Breast epithelium (tissue), 4 donors: ENCODE results near the gene RTP2. TPM values are rescaled to one million over a fixed set of nuclear protein-coding genes. Genes with fewer than 3 reads are reported as not detected.

Experiments used
- DNase-seq, 2 donors: peaks; one replicate each; pipeline ENCODE4 v3.0.0-alpha.2; 2019; ENCODE audit warnings: low spot score in 2 of 2
- H3K27ac ChIP-seq, 2 donors: fragments of 200-600 bp; sonication (generic) in 1 of 2; one replicate each; pipeline ENCODE4 v1.5.1; 2016 to 2019; ENCODE audit warnings: mild to moderate bottlenecking in 1 of 2
- H3K27me3 ChIP-seq, 2 donors: fragments of 200-600 bp; sonication (generic) in 1 of 2; one replicate each; pipeline versions ENCODE4 v1.5.1 to v1.6.0; 2017 to 2019; ENCODE audit warnings: control low read depth in 1 of 2, mild to moderate bottlenecking in 1 of 2
- H3K36me3 ChIP-seq: fragments of 200-600 bp; one replicate; pipeline ENCODE4 v1.5.1; 2019
- H3K4me1 ChIP-seq, 2 donors: fragments of 200-600 bp; sonication (generic); one replicate each; pipeline ENCODE4 v1.5.1; 2016 to 2019; ENCODE audit warnings: control low read depth in 1 of 2
- H3K4me3 ChIP-seq, 3 donors: fragments of 200-600 bp; sonication (generic); 1 replicate in 2 of 3; 2 replicates in 1 of 3; pipeline ENCODE4 v1.5.1; 2016 to 2019; ENCODE audit warnings: mild to moderate bottlenecking in 3 of 3, moderate library complexity in 2 of 3
- H3K9me3 ChIP-seq, 2 donors: fragments of 200-600 bp; sonication (generic) in 1 of 2; one replicate each; pipeline ENCODE4 v1.5.1; 2016 to 2019; ENCODE audit warnings: control low read depth in 1 of 2
- CTCF ChIP-seq, 3 donors: fragments of 450-650 bp; IDR thresholded peaks; one replicate each; pipeline ENCODE4 v1.5.1; 2016 to 2017; ENCODE audit warnings: antibody characterized with exemption in 3 of 3, mild to moderate bottlenecking in 3 of 3, moderate library complexity in 3 of 3
- POLR2A ChIP-seq: fragments of 450-650 bp; IDR thresholded peaks from one replicate; pipeline ENCODE4 v1.6.1; 2016; ENCODE audit warnings: antibody characterized with exemption, mild to moderate bottlenecking, moderate library complexity
- POLR2AphosphoS5 ChIP-seq, 3 donors: sonication (generic); formaldehyde crosslinking; IDR thresholded peaks; one replicate each; pipeline ENCODE4 v1.6.1; 2017; ENCODE audit warnings: antibody characterized with exemption in 3 of 3
- intact Hi-C: fragments of 100-400 bp; cut with DNase I; formaldehyde crosslinking; loops from one replicate; pipeline ENCODE4 v1.15.1; 2023; ENCODE audit warnings: low total_unique reads
- total RNA-seq, 3 donors: library from RNA; depleted of rRNA; stranded (reverse); fragments of >200 nt; gene quantifications; one replicate each; pipeline ENCODE4 v1.1.0, GENCODE V29; 2016

Gene RTP2
- total RNA-seq, 3 donors from 2014 or later = not detected

GRCh38 chr3:187739561-187740332, 37.4 kb upstream of the RTP2 start:
- Histone ChIP-seq H3K9me3 (no peaks in the 10 kb centered on the region), H3K4me3 (peak overlapping the region; percentile 64 to 93 (median 73)), H3K27ac (peak overlapping the region; percentile 99), H3K4me1 (peaks cover 5 to 14% of the 10 kb centered on the region in 2 donors), H3K36me3 (no peaks in the 10 kb centered on the region), H3K27me3 (no peaks in the 10 kb centered on the region)
- TF ChIP-seq POLR2A (peak; percentile 10), CTCF (IDR thresholded peaks at IDR 0.05) (peak; percentile 97 to 99 (median 99)), POLR2AphosphoS5 (IDR thresholded peaks at IDR 0.05) (peak; percentile 68 to 93 (median 80))
- DNase-seq = peak; percentile 79 to 89
- intact Hi-C loops = loop anchor here (5.0 to 10.0 kb wide), 3 partner anchors 313 to 1208 kb away; partner anchors contain the start of gene LPP

GRCh38 chr3:187739094-187739560, 36.8 kb upstream of the RTP2 start:
- Histone ChIP-seq H3K27me3 (no peaks in the 10 kb centered on the region), H3K9me3 (no peaks in the 10 kb centered on the region), H3K4me1 (peaks cover 5 to 14% of the 10 kb centered on the region in 2 donors), H3K4me3 (peak overlapping the region; percentile 64 to 93 (median 73)), H3K27ac (peak overlapping the region; percentile 99), H3K36me3 (no peaks in the 10 kb centered on the region)
- DNase-seq = no peak
- intact Hi-C loops = no loop called here
- TF ChIP-seq POLR2AphosphoS5 (IDR thresholded peaks at IDR 0.05) = no peak
- TF ChIP-seq POLR2A = peak; percentile 11
- TF ChIP-seq CTCF (IDR thresholded peaks at IDR 0.05) = peak in 1 of 3 donors; percentile 25

- Histone ChIP-seq H3K4me3 (peak overlapping the region; percentile 64 to 93 (median 73)), H3K9me3 (no peaks in the 10 kb centered on the region), H3K27me3 (no peaks in the 10 kb centered on the region), H3K27ac (peak overlapping the region; percentile 99), H3K36me3 (no peaks in the 10 kb centered on the region), H3K4me1 (peaks cover 5 to 14% of the 10 kb centered on the region in 2 donors)
- intact Hi-C loops = no loop called here
- peak; percentile 58 to 76 (median 62) for TF ChIP-seq CTCF (IDR thresholded peaks at IDR 0.05)
- no peak for TF ChIP-seq POLR2A
- TF ChIP-seq POLR2AphosphoS5 (IDR thresholded peaks at IDR 0.05) = peak in 2 of 3 donors; percentile 62 to 86
- DNase-seq = peak; percentile 87 to 92
These were observed 36.2 kb upstream of the RTP2 start for GRCh38 chr3:187738331-187739093.

GRCh38 chr3:187738071-187738330, 35.6 kb upstream of the RTP2 start:
- Histone ChIP-seq H3K27ac (peak overlapping the region; percentile 99), H3K4me1 (peaks cover 5 to 14% of the 10 kb centered on the region in 2 donors), H3K9me3 (no peaks in the 10 kb centered on the region), H3K27me3 (no peaks in the 10 kb centered on the region), H3K4me3 (peak overlapping the region; percentile 64 to 93 (median 73)), H3K36me3 (no peaks in the 10 kb centered on the region)
- no peak for DNase-seq
- TF ChIP-seq POLR2AphosphoS5 (IDR thresholded peaks at IDR 0.05) (peak in 1 of 3 donors; percentile 2), CTCF (IDR thresholded peaks at IDR 0.05) (no peak), POLR2A (no peak)
- intact Hi-C loops = no loop called here
